ENCODE results near the gene ANKRD66. TPM values are rescaled to one million over a fixed set of nuclear protein-coding genes. Genes with fewer than 3 reads are reported as not detected.

The ANKRD66 gene
- total RNA-seq, 2 donors from 2014 or later: not detected

DNA sequence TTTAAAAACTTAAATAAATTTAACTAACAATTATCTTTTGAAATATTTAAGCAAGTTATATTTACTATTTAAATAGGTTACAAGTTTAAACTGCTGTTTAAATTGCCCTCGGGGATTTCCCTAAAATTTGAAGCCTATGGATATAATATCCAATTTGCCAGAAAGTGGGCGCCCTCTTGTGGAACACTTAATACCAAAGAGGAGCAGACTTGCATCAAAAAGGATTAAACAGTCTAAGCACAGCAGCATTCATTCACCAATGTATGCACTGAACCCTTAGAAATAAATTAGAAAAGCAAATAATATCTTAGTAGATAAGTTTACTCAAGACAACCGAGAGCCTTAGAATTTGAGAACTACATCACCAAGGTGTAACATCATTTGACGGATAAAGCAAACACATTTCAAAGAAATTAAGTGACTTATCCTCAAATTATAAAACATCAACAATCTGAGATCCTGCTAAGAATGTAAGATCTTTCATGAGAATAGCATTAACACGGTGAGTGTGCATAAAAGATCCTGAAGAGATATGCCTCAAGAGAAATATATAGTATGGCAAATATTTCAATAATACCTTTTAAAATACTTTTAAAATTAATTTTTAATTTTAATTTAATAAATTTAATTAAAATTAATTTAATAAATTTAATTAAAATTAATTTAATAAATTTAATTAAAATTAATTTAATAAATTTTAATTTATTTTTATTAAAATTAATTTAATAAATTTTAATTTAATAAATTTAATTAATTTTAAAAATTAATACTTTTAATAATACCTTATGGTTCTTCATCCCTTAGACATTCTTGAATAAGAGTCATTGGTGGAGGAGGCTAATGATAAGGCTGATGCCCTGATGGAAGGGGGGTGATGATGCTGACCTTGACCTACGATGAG is 35.0 kb downstream of the ANKRD66 start:
- intact Hi-C loops (cut with DNase I): loop anchor here (5.0 to 10.0 kb wide), 2 partner anchors 74 to 77 kb away; no protein-coding TSS in a partner anchor
- ATAC-seq (peak in 1 of 2 donors; percentile 60), DNase-seq (peak; percentile 36)

- ATAC-seq (no peak), DNase-seq (no peak)
- intact Hi-C loops (cut with DNase I): loop anchor here (5.0 to 10.0 kb wide), 2 partner anchors 77 to 80 kb away; no protein-coding TSS in a partner anchor
These were observed 37.8 kb downstream of the ANKRD66 start for GRCh38 chr6:46784535-46784934.

GRCh38 chr6:46787871-46788540 is 41.3 kb downstream of the ANKRD66 start:
- no peak for ATAC-seq
- intact Hi-C loops (cut with DNase I): loop anchor here in 1 of 2 donors (10.0 kb wide), 1 partner anchor 83 kb away; no protein-coding TSS in a partner anchor
- no peak for DNase-seq

DNA sequence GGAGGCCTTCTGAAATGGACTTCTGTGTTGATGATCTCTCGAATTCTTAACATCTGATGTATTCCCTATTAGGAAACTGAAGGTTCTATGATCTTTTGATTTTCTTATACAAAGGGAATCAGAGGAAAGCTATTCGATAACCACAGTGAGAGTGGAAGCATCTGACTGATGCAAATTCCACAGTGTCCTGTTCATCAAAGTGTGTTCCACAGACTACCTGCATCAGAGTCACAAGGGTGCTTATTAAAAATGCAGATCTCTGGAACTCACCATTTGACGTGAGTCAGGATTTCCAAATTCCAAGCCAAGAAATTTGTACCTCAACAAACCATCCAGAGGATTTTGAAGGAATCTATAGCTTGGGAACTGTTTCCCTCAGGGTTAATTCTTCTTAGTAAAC is 42.1 kb downstream of the ANKRD66 start:
- ATAC-seq: no peak
- no peak for DNase-seq
- intact Hi-C loops (cut with DNase I): loop anchor here in 1 of 2 donors (10.0 kb wide), 1 partner anchor 84 kb away; no protein-coding TSS in a partner anchor

DNA sequence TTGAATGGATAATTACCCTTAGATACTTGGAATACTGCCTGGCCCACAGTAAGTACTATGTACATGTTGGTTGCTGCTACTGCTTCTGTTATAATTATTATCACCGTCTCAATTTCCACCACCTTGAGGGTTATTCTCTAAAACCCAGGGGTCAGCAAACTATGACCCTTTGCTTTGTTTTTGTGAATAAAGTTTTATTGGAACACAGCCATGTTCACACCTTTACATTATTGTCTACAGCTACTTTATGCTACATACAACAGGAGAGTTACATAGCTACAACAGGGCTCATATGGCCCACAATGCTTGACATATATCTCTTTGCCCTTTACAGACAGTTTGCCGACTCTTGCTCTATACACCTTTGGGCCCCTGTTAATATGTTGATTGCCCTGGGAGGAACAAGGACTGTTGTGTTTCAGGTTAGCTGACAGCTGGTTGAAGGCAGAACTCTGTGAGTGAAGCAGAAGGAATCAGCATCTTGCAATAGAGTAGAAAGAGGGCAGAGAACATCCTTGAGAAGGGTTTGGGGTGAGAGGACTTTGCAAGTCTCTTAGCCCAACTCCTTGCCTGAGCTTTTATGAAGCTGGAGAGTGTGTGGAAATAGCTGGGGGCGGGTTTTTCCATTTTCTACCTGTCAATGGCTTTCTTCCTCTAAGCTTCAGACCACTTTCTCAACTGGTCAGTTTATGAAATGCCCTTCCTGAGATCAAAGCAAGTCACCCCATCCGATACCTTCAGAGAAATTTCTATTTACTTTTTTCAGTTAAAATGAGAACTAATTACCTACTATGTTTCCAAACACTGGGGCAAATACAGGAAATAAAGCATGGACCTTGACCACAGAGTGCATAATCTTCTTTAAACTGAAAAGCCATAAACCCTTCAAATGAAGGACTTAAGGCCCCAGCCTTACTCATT is 43.0 kb downstream of the ANKRD66 start:
- ATAC-seq: no peak
- intact Hi-C loops (cut with DNase I): loop anchor here in 1 of 2 donors (10.0 kb wide), 1 partner anchor 85 kb away; no protein-coding TSS in a partner anchor
- no peak for DNase-seq

DNA sequence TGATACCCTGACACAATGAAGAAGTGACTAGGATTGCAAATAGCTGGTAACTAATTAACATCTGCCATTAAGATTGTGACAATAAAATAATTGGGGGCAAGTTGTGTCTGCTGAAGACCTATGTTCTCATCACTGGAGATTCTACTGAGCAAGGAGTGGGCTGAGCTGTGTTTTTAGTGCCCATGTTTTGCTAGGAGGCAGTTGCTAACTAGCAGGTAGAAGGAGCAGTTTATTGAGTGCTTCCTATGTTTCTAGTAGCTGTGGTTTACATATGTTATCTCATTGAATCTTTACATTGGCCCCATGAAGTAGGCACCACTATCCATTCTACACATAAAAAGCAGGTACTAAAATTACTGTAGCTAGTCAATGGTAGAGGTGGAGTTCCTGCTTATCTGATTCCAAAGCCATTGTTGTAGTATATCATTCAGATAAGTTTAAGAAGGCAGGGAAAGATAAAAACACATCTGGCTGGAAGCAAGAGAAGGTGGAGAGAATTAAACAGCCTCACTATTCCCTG is 43.7 kb downstream of the ANKRD66 start:
- DNase-seq (no peak), ATAC-seq (no peak)
- intact Hi-C loops (cut with DNase I): no loop called here

- intact Hi-C loops (cut with DNase I): no loop called here
- DNase-seq (no peak), ATAC-seq (no peak)
These were observed 45.9 kb downstream of the ANKRD66 start for GRCh38 chr6:46792635-46793034.

DNA sequence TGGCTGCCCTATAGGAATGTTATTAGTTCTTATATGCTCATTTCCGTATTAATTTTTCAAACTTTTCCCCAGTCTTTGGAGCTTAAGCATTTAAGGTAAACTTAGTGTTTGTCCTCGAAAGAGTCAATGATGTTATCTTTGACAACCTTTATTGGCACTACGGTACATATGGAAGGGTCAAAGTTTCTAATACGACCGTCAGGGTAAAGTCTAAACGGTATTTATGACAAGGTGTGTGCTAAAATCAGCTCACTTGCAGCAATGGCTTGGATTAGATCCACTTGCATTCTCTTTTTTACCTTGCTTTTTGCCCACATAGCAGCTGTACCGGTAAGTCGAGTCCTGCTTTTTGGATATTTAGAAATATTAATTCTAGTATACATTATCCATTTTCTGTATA is 46.4 kb downstream of the ANKRD66 start, which contains the start of gene MEP1A:
Gene MEP1A (plus strand): TSS at position 252 of the 400 bp plus-strand sequence. CDS start 10 bp downstream, at position 262.
- DNase-seq: no peak
- intact Hi-C loops (cut with DNase I): no loop called here
- no peak for ATAC-seq

- no peak for DNase-seq
- ATAC-seq: no peak
- intact Hi-C loops (cut with DNase I): no loop called here
These were observed 47.3 kb downstream of the ANKRD66 start for GRCh38 chr6:46794068-46794467.

DNA sequence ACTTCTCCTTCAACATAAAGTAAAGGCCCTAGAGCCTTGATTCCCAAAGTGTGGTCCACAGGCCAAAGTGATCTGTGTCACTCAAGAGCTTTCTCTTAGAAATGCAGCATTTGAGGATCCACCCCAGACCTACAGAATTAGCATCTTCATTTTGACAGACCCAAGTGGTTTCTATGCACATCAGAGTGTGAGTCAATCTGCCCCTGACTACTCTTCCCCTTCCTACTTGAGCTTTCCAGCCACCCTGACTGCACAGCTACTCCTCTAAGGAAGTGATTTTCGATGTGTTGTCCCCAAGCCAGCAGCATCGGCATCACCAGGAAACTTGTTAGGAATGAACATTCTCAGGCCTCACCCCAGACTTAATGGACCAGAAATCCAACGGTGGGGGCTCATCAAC is 49.1 kb downstream of the ANKRD66 start:
- ATAC-seq: no peak
- no peak for DNase-seq

DNA sequence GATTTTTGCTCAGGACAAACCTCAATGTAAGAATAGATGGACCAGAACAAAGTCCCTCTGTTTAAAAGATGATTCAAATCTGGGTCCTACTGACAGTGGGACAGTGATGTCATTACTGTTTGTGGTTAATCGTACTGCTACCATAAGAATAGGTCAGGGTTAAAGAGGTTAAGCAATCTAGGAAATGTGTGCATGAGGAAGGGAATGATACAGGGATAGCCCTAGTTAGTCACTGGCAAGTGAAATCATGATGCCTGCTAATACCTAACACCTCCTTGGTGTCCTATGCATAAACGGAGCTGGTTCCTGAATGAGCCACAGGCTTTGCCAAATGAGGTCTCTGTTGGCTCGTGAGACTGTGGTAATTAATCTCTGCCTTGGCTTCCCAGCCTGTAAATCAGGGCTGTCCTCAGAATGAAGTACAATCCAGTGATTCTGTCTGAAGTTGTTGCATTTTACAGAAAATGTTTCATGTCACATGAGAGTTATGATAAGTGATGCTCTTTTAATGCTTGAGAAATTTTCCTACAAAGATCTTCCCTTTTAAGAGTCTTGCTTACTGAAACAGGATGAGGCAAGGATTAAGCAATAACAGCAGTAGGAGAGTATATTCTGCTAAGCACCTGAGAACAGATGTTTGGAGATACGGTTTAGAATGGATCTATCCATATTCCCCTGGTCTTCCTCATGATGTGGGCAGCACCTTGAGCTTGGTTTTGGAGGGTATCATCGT is 50.3 kb downstream of the ANKRD66 start:
- no peak for DNase-seq
- intact Hi-C loops (cut with DNase I): no loop called here
- ATAC-seq: no peak

More for the DNA sequence above, 49.1 kb downstream of the ANKRD66 start:
- intact Hi-C loops (cut with DNase I): no loop called here

GRCh38 chr6:46799657-46800056 is 52.9 kb downstream of the ANKRD66 start:
- DNase-seq (no peak), ATAC-seq (no peak)
- intact Hi-C loops (cut with DNase I): no loop called here

- ATAC-seq: no peak
- intact Hi-C loops (cut with DNase I): no loop called here
- DNase-seq: no peak
These were observed 62.1 kb downstream of the ANKRD66 start for GRCh38 chr6:46808806-46809205.

Other genes starting within 250 kb of the ANKRD66 start
- gene CYP39A1, start 94.1 kb upstream of the ANKRD66 start, total RNA-seq: 1 to 10 TPM; 3.7 to 5.4 TPM
- gene SLC25A27, start 94.0 kb upstream of the ANKRD66 start, total RNA-seq: 10 to 100 TPM in 1 of 2 donors, 1 to 10 TPM in 1; 7.8 to 16.2 TPM
- gene TDRD6, start 59.0 kb upstream of the ANKRD66 start, total RNA-seq: under 1 TPM; 0.21 to 0.71 TPM
- gene PLA2G7, start 11.6 kb upstream of the ANKRD66 start, total RNA-seq: under 1 TPM; 0.32 to 0.55 TPM
- gene MEP1A, start 46.5 kb downstream of the ANKRD66 start, total RNA-seq: not detected
- 10 to 100 TPM; 37.4 to 56.9 TPM for gene ADGRF5, start 175.0 kb downstream of the ANKRD66 start, total RNA-seq

All from left cardiac atrium (tissue), 4 donors.